PC-9 (cell line): Measurements from ENCODE around the gene CPS1.

Experiments used
- EZH2 ChIP-seq: fragments of 200-600 bp; sonication (generic); IDR thresholded peaks from 2 replicates; pipeline ENCODE4 v1.8.0; 2017; ENCODE audit warnings: antibody characterized with exemption, low read depth
- TF ChIP-seq, protein P1 (sequence below): fragments of 200-600 bp; sonication (generic); conservative IDR thresholded peaks from 2 replicates; pipeline ENCODE4 v1.6.1; 2017; ENCODE audit warnings: mixed run types, antibody characterized with exemption, mild to moderate bottlenecking, moderate library complexity

DNA sequence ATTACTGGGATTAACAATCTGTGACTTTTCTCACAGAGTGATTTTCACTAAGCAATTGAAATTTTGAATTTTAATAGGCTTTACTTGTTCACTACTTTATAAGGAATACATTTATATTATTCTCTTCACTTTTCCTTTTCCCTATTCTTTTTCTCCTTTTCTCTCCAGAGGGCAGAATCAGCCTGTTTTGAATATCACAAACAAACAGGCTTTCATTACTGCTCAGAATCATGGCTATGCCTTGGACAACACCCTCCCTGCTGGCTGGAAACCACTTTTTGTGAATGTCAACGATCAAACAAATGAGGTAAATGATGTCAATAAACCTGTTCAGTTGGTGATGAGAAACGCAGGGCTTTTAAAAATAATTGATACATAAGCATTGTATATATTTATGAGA lies 35.3 kb downstream of the CPS1 start:
- TF ChIP-seq, protein P1, sequence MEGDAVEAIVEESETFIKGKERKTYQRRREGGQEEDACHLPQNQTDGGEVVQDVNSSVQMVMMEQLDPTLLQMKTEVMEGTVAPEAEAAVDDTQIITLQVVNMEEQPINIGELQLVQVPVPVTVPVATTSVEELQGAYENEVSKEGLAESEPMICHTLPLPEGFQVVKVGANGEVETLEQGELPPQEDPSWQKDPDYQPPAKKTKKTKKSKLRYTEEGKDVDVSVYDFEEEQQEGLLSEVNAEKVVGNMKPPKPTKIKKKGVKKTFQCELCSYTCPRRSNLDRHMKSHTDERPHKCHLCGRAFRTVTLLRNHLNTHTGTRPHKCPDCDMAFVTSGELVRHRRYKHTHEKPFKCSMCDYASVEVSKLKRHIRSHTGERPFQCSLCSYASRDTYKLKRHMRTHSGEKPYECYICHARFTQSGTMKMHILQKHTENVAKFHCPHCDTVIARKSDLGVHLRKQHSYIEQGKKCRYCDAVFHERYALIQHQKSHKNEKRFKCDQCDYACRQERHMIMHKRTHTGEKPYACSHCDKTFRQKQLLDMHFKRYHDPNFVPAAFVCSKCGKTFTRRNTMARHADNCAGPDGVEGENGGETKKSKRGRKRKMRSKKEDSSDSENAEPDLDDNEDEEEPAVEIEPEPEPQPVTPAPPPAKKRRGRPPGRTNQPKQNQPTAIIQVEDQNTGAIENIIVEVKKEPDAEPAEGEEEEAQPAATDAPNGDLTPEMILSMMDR: no peak
- TF ChIP-seq EZH2: no peak
